ENCODE measurements around the gene EIF4G3. TPM values are rescaled to one million over a fixed set of nuclear protein-coding genes. Genes with fewer than 3 reads are reported as not detected.

The EIF4G3 gene
- polyA plus RNA-seq, 3 donors: 5.1 to 34.2 (median 5.8) TPM

DNA sequence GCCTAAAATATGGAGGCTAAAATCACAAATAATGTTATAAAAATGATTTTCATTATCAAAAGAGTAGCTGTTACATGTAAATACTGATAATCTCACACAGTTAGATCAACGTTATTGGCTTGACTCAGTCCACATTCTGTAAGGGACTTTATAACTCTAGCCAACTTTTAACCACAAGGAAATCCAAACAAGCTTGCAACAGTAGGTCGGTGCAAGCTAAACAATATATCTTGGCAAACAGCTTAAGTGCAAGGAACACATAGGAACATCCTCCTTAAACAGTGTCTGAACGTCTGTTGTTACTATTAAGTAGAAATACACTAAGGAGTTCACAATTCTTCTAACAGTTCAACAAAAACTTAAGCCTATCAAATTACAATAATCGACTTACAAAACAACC is 126.7 kb downstream of the EIF4G3 start:
- H3K9me3 ChIP-seq (replicated peaks in 1 of 2; ENCODE audit: control insufficient read depth in 1 of 2, insufficient read depth in 1 of 2, low read length in 2 of 2): no peaks in the 10 kb centered on the region
- H3K4me3 ChIP-seq (replicated peaks in 1 of 3; ENCODE audit: low read depth in 2 of 3, low read length in 3 of 3): no peak overlapping the region
- H2AFZ ChIP-seq (ENCODE audit: insufficient read depth, low read depth, low read length, poor library complexity, severe bottlenecking): no peak overlapping the region
- Mint-ChIP-seq H3K27ac (no peak overlapping the region), H3K4me3 (no peak overlapping the region), H3K4me1 (peaks cover 12% of the 10 kb centered on the region), H3K36me3 (peaks cover 8 to 26% of the 10 kb centered on the region in 2 donors), H3K9me3 (peaks cover 0 to 3% (median 0%) of the 10 kb centered on the region in 7 donors), H3K27me3 (ENCODE audit: low read depth in 3 of 3) (no peaks in the 10 kb centered on the region)
- H3K27ac ChIP-seq (ENCODE audit: low read depth in 1 of 2, low read length in 2 of 2): no peak overlapping the region
- H3K4me1 ChIP-seq (ENCODE audit: control insufficient read depth in 1 of 2, insufficient read depth in 2 of 2, low read length in 2 of 2): peaks cover 19 to 20% of the 10 kb centered on the region in 2 donors
- peaks cover 15% of the 10 kb centered on the region for H4K20me1 ChIP-seq (ENCODE audit: insufficient read depth, low read length)
- no peak for DNase-seq
- no peaks in the 10 kb centered on the region for H3K27me3 ChIP-seq (ENCODE audit: control insufficient read depth in 2 of 2, insufficient read depth in 2 of 2, low read length in 2 of 2)
- TF ChIP-seq CTCF (IDR thresholded peaks at IDR 0.05): no peak
- intact Hi-C loops (cut with micrococcal nuclease): no loop called here
- WGBS (ENCODE audit: insufficient coverage): no CpG with 5 or more reads among the region's 4 CpGs
- no peak overlapping the region for H3K9ac ChIP-seq (ENCODE audit: insufficient read depth, low read length, poor library complexity, severe bottlenecking)
- H3K4me2 ChIP-seq (replicated peaks; ENCODE audit: extremely low read depth, low read length, poor library complexity, severe bottlenecking): no peak overlapping the region
- peaks cover 3% of the 10 kb centered on the region for H3K79me2 ChIP-seq (ENCODE audit: insufficient read depth, low read length)
- peaks cover 6 to 39% of the 10 kb centered on the region in 2 donors for H3K36me3 ChIP-seq (replicated peaks in 1 of 2; ENCODE audit: control insufficient read depth in 1 of 2, insufficient read depth in 2 of 2, low read length in 2 of 2)

DNA sequence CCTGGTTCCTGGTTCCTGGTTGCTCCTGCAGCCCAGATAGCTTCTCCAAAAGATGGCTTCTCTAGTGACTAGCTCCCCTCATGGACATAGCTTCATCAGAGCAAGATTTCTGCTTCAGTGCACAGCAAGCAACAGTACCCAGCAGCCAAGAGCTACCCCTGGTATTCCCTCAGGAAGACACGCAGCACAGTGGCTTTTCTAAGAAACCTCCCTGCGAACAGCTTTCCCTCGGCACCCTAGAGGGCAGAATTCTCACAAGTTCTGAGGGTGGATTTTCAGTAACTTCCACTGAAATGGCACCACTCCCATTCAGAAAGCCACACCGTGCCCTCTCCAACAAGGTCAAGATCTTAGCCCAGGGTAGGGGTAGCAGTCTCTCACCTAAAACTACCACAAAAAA is 128.2 kb downstream of the EIF4G3 start:
- Histone ChIP-seq H3K36me3 (replicated peaks in 1 of 2; ENCODE audit: control insufficient read depth in 1 of 2, insufficient read depth in 2 of 2, low read length in 2 of 2) (peaks cover 6 to 39% of the 10 kb centered on the region in 2 donors), H4K20me1 (ENCODE audit: insufficient read depth, low read length) (peaks cover 18% of the 10 kb centered on the region), H3K27ac (ENCODE audit: low read depth in 1 of 2, low read length in 2 of 2) (no peak overlapping the region), H3K4me2 (replicated peaks; ENCODE audit: extremely low read depth, low read length, poor library complexity, severe bottlenecking) (no peak overlapping the region), H3K4me3 (replicated peaks in 1 of 3; ENCODE audit: low read depth in 2 of 3, low read length in 3 of 3) (no peak overlapping the region), H2AFZ (ENCODE audit: insufficient read depth, low read depth, low read length, poor library complexity, severe bottlenecking) (no peak overlapping the region), H3K9ac (ENCODE audit: insufficient read depth, low read length, poor library complexity, severe bottlenecking) (no peak overlapping the region), H3K9me3 (replicated peaks in 1 of 2; ENCODE audit: control insufficient read depth in 1 of 2, insufficient read depth in 1 of 2, low read length in 2 of 2) (no peaks in the 10 kb centered on the region), H3K79me2 (ENCODE audit: insufficient read depth, low read length) (peaks cover 4% of the 10 kb centered on the region), H3K27me3 (ENCODE audit: control insufficient read depth in 2 of 2, insufficient read depth in 2 of 2, low read length in 2 of 2) (no peaks in the 10 kb centered on the region), H3K4me1 (ENCODE audit: control insufficient read depth in 1 of 2, insufficient read depth in 2 of 2, low read length in 2 of 2) (peaks cover 20 to 22% of the 10 kb centered on the region in 2 donors)
- TF ChIP-seq CTCF (IDR thresholded peaks at IDR 0.05): no peak
- intact Hi-C loops (cut with micrococcal nuclease): no loop called here
- Mint-ChIP-seq H3K4me3 (no peak overlapping the region), H3K27me3 (ENCODE audit: low read depth in 3 of 3) (no peaks in the 10 kb centered on the region), H3K4me1 (peaks cover 17% of the 10 kb centered on the region), H3K9me3 (peaks cover 0 to 3% (median 0%) of the 10 kb centered on the region in 7 donors), H3K27ac (peak overlapping the region in 2 of 7 donors; percentile 7 to 18), H3K36me3 (peaks cover 16 to 33% of the 10 kb centered on the region in 2 donors)
- 100% methylated on average over 2 of the region's 4 CpGs for WGBS (ENCODE audit: insufficient coverage)
- no peak for DNase-seq
